ENCODE results near the gene KCNK7.
"Not testable (repeated sequence)": the region's sequence is repeated elsewhere in the genome, so short reads cannot be mapped to it uniquely, and the experiment has no call there.

The KCNK7 gene

DNA sequence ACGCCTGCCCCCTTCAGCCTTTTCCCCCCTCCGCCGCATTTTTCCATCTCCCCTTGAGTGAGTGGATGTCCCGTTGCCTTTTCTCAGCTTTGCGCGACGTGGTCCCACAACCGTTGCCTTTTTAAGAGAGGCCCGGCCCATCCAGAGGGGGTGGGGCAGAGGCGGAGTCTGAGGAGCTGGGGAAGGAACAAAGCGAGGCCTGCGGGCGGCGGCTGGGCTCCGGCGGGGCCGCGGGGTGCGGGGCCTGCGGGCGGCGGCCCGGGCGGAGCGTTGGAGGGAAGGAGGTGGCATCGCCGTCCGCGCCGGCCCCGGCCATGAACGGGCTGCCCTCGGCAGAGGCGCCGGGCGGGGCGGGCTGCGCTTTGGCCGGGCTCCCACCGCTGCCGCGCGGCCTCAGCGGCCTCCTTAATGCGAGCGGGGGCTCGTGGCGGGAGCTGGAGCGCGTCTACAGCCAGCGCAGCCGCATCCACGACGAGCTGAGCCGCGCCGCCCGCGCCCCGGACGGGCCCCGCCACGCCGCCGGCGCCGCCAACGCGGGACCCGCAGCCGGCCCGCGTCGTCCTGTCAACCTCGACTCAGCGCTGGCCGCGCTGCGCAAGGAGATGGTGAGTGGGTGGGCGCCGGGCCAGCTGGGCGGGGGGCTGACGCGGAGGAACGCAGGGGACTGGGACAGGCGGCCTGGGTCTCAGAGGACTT is 23.1 kb downstream of the KCNK7 start, which contains the start of gene FAM89B:
FAM89B (plus strand) TSS at position 183 of the 696 bp plus-strand sequence; CDS start at position 315, 132 bp downstream.
- DNase-seq (ENCODE audit: low spot score), result peak; percentile 81

DNA sequence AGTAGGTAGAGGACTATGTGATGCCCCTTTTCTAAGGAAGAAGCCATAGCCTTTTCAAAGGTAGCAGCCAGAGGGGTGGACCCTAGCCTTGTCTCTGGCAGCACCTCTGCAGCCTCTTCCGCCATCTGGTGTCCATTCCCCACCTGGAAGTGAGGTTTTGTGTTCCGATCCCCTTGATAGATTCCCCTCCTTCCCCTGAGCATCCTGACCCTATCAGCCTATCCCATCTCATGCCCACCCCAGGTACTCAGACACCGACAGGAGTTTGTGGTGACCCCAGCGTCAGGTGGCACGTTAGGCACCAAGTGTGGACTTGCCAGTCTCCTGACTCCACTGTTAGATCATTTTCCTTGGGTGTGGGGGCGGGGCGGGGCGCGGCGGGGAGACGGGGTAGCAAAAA is 23.7 kb downstream of the KCNK7 start:
- peak; percentile 73 for DNase-seq (ENCODE audit: low spot score)

DNA sequence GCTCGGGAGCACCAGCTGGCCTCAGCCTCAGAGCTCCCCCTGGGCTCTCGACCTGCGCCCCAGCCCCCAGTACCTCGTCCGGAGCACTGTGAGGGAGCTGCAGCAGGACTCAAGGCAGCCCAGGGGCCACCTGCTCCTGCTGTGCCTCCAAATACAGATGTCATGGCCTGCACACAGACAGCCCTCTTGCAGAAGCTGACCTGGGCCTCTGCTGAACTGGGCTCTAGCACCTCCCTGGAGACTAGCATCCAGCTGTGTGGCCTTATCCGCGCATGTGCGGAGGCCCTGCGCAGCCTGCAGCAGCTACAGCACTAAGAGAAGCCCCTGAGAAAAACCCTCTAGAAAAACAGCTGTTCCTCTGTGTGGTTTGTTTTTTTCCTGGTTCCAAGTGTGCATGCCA is 24.2 kb downstream of the KCNK7 start:
- no peak for DNase-seq (ENCODE audit: low spot score)

DNA sequence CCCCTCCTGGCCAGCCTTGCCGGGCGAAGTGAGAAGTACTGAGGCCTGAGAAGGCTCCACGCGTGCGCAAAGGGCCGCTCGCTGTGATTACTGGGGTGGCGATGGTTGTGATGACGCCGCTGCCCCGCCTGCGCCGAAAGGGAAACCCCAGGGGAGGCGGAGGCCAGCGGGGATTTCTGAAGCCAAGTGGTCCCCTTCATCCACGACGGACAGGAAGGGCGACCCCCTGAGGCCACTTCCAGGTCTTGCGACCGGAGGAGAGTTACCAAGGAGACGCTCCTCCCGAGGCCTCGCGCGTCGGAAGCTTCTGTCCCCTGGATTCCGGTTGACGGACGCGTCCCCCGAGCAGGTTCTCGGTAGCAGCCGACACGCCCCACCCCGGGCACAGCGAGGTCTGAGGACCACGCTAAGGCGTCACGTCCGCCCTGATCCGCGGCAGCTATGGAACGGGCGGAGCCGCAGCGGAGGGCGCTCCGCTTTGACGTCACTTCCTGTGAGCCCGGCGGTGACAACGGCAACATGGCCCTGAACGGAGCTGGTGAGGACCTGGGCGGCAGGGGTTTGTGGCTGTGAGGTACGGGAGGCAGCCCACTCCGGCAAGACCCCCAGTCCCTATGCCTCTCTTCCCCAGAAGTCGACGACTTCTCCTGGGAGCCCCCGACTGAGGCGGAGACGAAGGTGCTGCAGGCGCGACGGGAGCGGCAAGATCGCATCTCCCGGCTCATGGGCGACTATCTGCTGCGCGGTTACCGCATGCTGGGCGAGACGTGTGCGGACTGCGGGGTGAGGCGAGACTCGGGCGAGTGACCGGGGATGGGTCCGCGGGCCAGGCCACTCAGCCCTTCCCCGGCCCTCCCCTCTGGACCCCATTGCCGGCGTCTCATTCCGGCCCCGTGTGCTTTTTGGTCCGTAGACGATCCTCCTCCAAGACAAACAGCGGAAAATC is 25.4 kb downstream of the KCNK7 start, which contains the start of gene ZNRD2:
ZNRD2 (plus strand) TSS at position 505 of the 946 bp plus-strand sequence; CDS start at position 520, 15 bp downstream.
- peak; percentile 99 for DNase-seq (ENCODE audit: low spot score)

DNA sequence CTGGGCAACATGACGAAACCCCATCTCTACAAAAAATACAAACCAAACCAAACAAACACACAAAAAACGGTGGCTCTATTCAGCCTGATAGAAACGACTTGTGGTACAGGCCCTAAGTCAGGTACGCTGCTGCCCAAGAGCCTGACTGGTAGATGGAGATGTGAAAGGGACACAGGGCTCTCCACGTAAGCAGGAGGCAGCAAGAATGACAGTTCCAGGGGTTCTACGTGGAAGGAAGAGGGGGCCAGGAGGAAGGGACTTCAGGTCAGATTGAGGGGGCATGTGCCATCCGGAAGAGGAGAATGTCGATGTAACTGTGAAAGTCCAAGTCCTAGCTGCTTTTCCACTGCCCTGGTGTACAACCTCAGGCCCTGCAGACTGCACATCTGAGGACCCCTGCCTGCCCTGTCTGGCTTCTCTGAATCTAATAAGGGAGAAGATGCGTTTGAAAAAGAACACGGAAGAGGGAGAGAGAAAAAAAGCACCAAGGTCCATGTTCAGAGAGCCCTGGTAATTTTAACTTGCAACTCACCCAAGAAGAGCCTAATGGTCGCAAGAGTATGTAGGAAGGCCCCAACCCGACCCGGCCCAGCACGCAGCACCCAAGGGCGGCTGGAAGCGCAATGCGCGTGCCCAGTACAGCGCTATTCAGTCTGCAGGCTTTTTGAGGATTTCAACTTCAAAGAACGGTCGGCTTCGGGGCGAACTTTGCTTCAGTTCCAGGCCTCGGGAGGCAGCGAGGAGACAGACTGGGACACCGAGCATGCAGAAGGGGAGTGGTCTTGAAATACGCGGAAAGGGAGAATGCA is 26.2 kb downstream of the KCNK7 start:
- no peak for DNase-seq (ENCODE audit: low spot score)

DNA sequence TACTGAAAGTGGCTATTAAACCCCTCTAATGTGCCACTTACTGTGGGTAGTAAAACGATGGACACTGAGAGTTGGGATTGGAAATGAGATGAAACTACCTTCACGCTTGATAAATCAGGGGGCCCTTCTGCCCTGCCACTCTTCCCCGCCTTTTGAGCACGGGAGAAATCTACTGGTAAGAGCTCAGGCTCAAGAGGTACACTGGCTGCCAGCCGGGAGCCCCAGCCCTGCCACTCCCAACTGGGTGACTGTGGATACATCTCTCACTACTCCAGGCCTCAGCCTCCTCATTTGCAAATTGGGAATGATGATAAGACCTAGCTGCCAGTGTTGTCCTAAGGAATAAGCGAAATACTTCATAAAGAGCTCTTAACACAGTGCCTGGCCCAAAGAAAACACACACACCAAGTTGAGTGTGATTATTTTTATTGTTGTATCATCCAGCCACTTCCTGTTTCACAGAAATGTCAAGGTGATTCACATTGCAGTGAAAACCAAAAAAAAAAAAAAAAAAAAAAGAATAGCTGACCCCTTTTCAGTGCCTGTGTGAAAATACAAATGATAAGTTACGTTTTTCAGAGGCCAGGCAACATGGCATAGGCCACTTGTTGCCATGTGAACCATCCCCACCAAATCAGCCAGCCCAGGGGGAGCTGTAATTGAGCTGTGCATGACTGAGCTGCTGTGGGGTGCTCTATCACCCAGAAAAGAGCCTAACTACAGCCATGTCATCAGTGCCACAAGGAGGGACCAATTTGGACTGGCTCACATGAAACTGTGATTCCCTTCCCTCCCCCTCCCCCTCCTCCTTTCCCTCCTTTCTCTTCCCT is 29.8 kb downstream of the KCNK7 start:
- no peak for DNase-seq (ENCODE audit: low spot score)

DNA sequence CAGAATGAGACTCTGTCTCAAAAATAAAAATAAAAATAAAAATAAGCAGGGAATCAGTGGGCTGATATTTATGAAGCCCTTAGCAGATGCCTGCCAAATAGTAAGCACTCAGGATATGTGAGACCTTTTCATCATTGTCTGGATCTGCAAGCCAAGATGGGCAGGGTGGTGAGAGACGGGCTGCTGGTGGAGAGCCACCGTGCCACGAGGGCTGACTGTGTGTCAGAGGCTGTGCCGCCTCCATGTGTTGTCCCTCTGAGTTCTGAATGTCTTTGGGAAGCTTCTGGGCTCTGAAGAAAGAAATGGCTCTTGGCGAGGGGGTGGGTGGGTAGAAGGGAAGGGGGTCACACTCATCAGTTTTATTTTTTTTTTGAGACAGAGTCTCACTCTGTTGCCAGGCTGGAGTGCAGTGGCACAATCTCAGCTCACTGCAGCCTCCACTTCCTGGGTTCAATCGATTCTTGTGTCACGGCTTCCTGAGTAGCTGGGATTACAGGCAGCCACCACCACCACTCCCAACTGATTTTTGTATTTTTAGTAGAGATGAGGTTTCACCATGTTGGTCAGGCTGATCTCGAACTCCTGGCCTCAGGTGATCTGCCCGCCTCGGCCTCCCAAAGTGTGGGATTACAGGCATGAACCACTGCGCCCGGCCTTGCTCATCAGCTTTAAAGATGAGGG is 30.6 kb downstream of the KCNK7 start:
- not testable (repeated sequence) for DNase-seq (ENCODE audit: low spot score)

DNA sequence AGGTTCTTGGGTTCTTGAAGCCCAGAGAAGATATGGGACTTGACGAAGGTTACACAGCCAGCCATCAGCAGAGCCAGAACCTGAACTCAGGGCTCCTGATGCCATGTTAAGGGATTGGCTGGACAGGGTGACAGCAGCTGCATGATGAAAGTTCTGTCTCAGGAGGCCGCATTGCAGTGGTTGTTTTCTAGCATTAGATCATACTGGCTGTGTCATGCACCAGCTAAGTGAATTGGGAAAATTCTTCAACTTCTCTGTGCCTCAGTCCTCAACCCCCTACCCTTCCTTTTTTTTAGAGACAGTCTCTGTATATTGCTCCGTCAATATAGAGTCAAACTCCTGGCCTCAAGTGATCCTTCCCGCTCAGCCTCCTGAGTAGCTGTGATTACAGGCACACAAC is 32.0 kb downstream of the KCNK7 start:
- DNase-seq (ENCODE audit: low spot score), result no peak

DNA sequence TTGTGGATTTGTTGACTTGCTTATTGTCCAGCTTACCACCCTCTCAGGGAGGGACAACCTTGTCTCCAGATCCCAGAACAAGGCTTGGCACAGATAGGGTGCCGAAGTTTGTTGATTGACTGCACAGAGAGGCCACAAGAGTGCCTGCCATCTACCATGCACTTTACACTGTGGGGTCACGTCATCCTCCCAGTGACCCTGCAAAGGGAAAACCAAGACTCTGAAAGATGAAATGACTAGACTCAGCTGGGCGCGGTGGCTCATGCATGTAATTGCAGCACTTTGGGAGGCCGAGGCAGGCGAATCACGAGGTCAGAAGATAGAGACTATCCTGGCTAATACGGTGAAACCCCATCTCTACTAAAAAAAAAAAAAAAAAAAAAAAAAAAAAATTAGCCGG is 32.8 kb downstream of the KCNK7 start:
- DNase-seq (ENCODE audit: low spot score), result no peak

DNA sequence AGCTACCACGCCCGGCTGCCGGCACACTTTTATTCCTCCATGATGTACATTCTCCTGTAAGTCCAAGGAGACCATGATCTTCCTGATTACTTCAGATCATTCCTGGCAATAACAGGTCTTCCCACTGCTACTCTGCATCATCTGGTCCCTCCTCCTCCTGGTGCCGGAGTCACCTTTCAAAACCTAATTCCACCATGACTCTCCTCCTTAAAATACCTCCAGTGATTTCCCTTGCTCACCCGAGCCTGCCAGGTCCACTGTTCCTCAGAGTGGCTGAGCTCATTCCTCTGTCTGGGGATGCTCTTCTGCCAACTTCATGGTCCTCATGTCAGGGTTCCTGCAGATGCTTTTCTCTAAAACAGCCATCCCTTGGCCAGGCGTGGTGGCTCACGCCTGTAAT is 33.6 kb downstream of the KCNK7 start:
- DNase-seq (ENCODE audit: low spot score), result no peak

DNA sequence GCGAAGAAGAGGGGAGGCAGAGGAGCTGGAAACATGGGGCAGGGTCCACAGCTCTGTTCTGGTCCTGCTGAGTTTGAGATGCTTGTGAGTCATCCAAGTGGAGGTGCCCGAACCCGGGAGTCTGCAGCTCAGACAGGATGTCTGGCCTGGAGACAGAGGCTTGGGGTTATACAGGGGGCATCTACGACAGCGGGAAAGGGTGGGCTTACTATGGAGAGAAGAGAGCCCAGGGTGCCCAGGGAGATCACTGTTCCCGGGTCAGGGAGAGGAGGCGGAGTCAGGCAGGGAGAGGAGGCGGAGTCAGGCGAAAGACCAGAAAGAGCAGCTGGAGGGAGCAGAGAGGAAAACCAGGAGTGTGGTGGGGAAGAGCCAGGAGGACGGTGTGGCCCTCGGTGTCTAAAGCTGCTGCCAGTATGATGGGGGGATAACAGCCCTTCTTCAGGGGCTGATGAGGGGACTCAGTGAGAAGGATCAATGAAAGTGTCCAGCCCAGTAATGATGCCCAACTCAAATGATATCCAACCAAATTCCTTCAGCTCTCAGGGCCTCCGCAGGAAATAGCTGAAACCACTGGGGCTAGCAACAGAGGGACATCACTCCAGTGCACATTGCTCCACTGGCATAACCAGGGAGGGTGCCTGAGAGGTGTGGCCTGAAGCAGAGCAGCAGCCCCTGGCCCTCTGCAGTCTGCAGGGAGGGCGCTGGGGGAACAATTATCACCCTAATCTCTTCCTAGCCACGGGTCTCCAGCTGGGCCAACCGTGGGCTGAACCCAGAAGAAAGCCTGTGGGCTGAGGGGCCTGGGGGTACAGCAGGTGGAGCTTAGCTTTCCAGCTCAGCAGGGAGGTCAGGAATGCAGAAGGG is 34.8 kb downstream of the KCNK7 start:
- DNase-seq (ENCODE audit: low spot score), result peak; percentile 82

DNA sequence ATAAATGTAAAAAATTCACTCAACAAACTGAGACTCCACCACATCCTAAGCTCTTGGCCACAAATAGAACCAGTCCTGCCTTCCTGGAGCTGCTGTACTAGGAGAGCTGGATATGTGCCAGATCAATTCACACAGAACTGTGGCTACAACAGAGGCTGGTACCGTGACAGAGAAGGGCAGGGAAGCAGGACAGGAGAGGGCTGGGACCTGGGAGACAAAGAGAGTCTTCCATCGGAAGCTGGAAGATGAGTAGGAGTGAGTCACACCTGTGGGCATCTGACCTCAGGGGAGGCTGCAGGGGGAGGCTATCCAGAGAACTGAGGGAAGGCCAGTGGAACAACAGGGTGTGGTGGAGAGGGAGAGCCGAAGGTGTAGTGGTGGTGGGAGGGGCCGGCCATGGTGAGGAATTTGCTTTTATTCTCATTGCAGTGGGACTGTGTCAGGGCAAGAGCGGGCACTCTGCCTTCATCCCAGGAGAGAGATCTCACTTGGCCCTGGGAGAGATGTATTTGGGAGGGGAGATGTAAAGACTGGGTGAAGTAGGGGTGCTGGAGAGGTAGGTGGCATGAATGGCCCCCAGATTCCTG is 35.6 kb downstream of the KCNK7 start:
- peak; percentile 99 for DNase-seq (ENCODE audit: low spot score)

DNA sequence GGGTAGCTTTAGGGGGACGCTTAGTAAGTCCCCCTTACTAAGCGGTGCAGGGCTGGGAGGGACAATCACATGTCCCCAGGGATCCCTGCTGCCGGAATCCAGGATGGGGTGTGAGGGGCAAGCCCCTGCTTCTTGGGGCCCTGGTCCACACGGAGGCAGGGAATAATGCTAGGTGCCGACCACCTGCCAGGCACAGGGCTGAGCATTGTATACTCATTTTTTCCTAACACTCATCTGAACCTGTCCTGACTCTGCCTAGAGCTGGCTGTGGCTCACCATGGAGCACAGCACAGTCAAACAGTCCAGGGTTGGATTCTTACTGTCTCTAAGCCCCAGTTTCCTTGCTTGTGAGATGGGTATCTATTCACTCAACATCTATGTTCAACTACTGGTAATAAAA is 36.1 kb downstream of the KCNK7 start:
- no peak for DNase-seq (ENCODE audit: low spot score)

DNA sequence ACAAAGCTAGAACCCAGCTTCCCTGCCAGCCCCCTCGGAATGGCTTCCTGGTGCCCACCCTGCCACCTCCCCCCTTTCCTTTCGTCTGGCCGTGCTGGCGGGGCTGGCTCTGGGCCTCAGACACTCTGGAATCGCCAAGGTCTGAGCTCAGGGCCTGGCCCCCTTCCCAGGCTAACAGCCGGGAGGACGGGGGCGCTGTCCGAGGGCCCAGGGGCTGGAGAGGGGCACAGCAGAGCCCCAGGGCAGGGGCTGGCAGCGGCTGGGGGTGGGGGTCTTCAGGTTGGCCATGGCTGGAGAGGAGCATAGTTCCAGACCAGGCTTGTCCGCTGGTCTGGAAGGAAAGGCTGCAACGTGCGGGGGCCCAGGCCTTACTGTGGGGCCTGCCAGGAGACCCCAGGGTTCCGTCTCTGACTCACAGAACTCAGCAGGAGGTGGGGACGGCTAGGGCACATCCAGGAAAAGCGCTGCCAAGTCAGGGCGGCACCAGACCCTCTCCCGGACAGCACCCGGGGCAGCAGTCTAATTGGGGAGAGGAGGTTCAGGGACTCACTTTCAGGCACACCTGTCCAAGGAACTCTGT is 36.6 kb downstream of the KCNK7 start:
- DNase-seq (ENCODE audit: low spot score), result no peak

DNA sequence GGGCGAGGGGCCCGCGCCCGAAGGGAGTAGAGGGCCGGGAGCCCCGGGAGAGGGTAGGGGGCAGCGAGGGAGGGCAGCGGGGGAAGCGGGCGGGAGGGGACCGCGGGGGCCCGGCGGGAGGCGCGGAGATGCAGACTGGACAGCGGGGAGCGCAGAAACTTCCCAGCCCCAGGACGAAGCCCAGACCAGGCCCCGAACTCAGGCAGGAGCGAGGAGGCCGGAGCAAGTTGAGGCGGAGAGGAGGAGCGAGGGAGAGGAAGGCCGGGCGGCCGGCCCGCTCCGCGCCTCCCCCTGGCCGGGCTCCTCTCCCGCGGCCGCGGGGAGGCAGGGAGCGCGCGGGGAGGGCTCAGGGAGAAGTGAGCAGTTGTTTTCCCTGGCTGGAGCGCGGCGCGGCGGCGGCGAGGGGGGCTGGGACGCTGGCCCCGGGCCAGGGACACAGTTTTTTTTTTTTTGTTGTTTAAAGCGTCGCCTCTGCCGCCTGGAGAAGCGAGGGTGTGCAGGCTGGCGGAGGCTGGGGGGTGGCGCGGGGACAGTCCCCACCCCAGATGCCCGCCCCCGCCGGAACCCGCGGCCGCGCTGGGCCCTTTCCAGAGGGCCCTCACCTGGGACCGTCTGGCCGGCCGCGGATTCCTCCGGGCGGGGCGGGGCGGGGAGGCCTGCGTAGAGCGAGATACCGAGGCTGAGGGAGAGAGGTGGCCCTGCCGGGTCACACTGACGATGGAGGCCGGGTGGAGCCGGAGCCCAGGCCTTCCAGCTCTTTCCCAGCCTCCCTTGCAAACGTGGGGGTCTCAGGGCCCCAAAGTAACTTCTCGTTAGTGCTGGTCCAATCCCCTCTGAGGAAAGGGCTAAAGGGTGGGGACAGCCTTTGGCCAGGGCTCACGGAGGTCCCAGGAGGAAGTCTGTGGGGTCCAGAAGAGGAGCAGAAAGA is 37.3 kb downstream of the KCNK7 start, which contains the start of gene LTBP3:
LTBP3 (minus strand) TSS at position 358 of the 928 bp plus-strand sequence. CDS start 400 bp downstream, outside the sequence.
- DNase-seq (ENCODE audit: low spot score), result peak; percentile 87

DNA sequence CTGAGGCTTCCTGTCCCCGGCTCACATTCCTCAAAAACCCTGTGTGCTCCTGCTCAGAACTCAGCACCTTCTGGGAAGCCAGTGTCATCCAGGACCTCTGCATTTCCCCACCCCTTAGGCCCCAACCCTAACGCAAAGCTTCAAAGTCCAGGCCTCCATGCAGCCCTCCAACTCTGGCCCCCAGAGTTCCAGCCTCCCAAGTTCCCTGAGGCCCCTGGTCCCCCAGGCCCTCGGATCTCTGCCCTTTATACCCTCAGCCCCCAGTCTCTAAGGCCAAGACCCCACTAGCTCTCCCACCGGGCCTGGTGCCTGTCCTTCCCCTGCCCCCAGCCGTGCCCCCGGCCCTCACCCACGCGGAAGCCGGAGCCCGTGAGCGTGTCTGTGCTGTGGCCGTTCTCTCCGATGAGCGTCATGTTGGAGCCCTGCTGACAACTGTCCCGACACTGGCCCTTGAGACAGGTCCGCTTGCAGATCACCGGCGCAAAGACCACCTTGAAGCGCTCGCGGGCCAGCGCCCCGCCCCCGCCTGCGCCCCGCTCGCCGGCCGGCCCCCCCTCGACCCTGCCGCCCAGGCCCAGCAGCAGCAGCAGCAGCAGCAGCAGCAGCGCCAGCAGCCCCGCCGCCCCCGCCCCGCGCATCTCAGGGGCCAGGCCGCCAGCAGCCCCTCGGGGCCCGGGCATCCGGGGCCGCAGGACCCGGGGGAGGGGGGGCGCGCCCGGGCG is 38.2 kb downstream of the KCNK7 start:
- DNase-seq (ENCODE audit: low spot score), result no peak

All from SW480 (cell line).